Measurements from ENCODE around the gene PKP4. TPM values are rescaled to one million over a fixed set of nuclear protein-coding genes. Genes with fewer than 3 reads are reported as not detected.

PKP4 gene
- total RNA-seq, 2 experiments from 2014 or later: 33.7 to 38.7 TPM

DNA sequence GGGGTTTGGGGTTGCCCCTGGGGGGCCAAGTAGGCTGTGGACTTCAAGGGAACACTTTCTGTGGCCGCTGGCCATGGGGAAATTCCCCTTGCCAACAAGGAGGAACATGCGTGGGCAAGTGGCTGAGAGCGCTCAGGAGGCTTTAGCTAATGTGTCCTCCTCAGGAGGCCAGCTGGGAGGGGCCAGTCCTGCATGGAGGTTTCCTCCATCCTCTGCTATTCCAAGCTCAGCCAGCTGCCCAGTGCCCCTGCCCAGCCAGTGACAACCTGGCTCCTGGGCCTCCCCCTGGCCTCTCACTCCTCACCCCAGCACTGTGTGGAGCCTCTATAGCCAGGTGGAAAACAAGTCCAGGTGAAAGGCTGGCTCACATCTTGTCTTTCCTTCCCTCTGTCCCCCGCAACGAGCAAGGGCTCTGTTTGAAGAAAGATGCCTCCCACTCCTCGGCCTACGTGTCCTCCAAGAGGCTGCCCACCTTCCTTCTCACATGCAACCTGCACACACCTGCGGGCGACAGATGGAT lies 273.9 kb downstream of the PKP4 start:
- ATAC-seq (no peak), DNase-seq (no peak)
- intact Hi-C loops (cut with micrococcal nuclease): no loop called here
- Mint-ChIP-seq H3K4me3 (no peak overlapping the region), H3K9me3 (no peaks in the 10 kb centered on the region), H3K36me3 (ENCODE audit: low read depth) (no peaks in the 10 kb centered on the region), H3K4me1 (ENCODE audit: low read depth) (no peaks in the 10 kb centered on the region), H3K27ac (no peak overlapping the region), H3K27me3 (no peaks in the 10 kb centered on the region)
- CTCF ChIA-PET: no interaction called here
- POLR2A ChIA-PET: no interaction called here
- TF ChIP-seq, protein P1, sequence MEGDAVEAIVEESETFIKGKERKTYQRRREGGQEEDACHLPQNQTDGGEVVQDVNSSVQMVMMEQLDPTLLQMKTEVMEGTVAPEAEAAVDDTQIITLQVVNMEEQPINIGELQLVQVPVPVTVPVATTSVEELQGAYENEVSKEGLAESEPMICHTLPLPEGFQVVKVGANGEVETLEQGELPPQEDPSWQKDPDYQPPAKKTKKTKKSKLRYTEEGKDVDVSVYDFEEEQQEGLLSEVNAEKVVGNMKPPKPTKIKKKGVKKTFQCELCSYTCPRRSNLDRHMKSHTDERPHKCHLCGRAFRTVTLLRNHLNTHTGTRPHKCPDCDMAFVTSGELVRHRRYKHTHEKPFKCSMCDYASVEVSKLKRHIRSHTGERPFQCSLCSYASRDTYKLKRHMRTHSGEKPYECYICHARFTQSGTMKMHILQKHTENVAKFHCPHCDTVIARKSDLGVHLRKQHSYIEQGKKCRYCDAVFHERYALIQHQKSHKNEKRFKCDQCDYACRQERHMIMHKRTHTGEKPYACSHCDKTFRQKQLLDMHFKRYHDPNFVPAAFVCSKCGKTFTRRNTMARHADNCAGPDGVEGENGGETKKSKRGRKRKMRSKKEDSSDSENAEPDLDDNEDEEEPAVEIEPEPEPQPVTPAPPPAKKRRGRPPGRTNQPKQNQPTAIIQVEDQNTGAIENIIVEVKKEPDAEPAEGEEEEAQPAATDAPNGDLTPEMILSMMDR (IDR thresholded peaks at IDR 0.05): no peak

- H3K27ac Mint-ChIP-seq: no peak overlapping the region
- intact Hi-C loops (cut with micrococcal nuclease): no loop called here
Observed at GRCh38 chr2:158731386-158731785, 274.6 kb downstream of the PKP4 start.

More at GRCh38 chr2:158731386-158731785, 274.6 kb downstream of the PKP4 start:
- ATAC-seq (no peak), DNase-seq (no peak)
- TF ChIP-seq, protein P1 (IDR thresholded peaks at IDR 0.05): no peak
- Mint-ChIP-seq H3K4me3 (no peak overlapping the region), H3K9me3 (no peaks in the 10 kb centered on the region), H3K4me1 (ENCODE audit: low read depth) (no peaks in the 10 kb centered on the region), H3K27me3 (peaks cover 5% of the 10 kb centered on the region), H3K36me3 (ENCODE audit: low read depth) (no peaks in the 10 kb centered on the region)
- CTCF ChIA-PET: interaction anchor here (1.8 to 5.0 kb wide), 2 partner anchors 14 to 23 kb away, joined by 6 to 20 read pairs; no protein-coding TSS in a partner anchor
- POLR2A ChIA-PET: no interaction called here

Other genes starting within 250 kb of the PKP4 start
- not detected for gene CCDC148, start 199 bp upstream of the PKP4 start, total RNA-seq

All from activated CD8-positive, alpha-beta T cell treated with anti-CD3 and anti-CD28 coated beads for 36 hours (primary cell).